K562 (cell line): Measurements from ENCODE around the gene SLC1A3. TPM values are rescaled to one million over a fixed set of nuclear protein-coding genes. Genes with fewer than 3 reads are reported as not detected.

Source experiments
- ATAC-seq: fragments of 200-7000 bp; cut with Tn5 transposase; 3 replicates; pipeline ENCODE4 v1.9.1; 2020; ENCODE audit warnings: moderate library complexity
- BruUV-seq: library from RNA; stranded (reverse); fragments of 400-500 nt; replicated peaks from 2 replicates; lab custom pipeline; 2021; lab: Mats Ljungman, UMichigan
- CTCF ChIA-PET: fragments of 300-600 bp; formaldehyde crosslinking; extraction: SDS; loops from one replicate; lab custom pipeline; 2021; ENCODE audit warnings: low intra/inter-chr PET ratio; lab: Yijun Ruan, JAX
- POLR2A ChIA-PET: fragments of 300-600, 350-650 bp; sonication (Branson Sonifier 250); formaldehyde crosslinking; extraction: SDS; loops from one replicate; lab custom pipeline; 2021; ENCODE audit warnings: antibody characterized with exemption, inconsistent platforms; lab: Yijun Ruan, JAX
- DNase-seq, 4 experiments: peaks; one replicate each; pipeline versions ENCODE4 v3.0.0 to v3.0.0-alpha.2; 2011 to 2018; ENCODE audit warnings: low spot score in 3 of 4, mixed read lengths in 3 of 4; ENCODE audit errors: extremely low read depth in 1 of 4
- FAIRE-seq: peaks from 2 replicates; lab custom pipeline; 2011; peaks lifted over from hg19 to GRCh38; lab: Jason Lieb, UNC
- H2AFZ ChIP-seq: 2 replicates; pipeline ENCODE4 v1.6.0; 2011; ENCODE audit warnings: low read depth, low read length, control low read depth, inconsistent platforms
- H3K27ac ChIP-seq: fragments of 200-600 bp; 3 replicates; pipeline ENCODE4 v1.8.0; 2011; ENCODE audit warnings: low read depth, mild to moderate bottlenecking, control low read depth, inconsistent platforms, low read length, moderate library complexity, mixed read lengths; ENCODE audit errors: extremely low read depth
- H3K27me3 ChIP-seq, 2 experiments: fragments of 300-600 bp in 1 of 2; 2 replicates in 1 of 2; 3 replicates in 1 of 2; pipeline versions ENCODE4 v1.6.0 to v1.8.0; 2011; ENCODE audit warnings: inconsistent platforms in 2 of 2, low read length in 2 of 2, mild to moderate bottlenecking in 1 of 2, mixed read lengths in 1 of 2, moderate library complexity in 1 of 2; ENCODE audit not compliant: control insufficient read depth in 2 of 2, insufficient read depth in 2 of 2
- H3K36me3 ChIP-seq: fragments of 300-600 bp; 3 replicates; pipeline ENCODE4 v1.8.0; 2011; ENCODE audit warnings: mild to moderate bottlenecking, low read length, inconsistent platforms; ENCODE audit not compliant: control insufficient read depth, insufficient read depth
- H3K4me1 ChIP-seq, 2 experiments: fragments of 200-600 bp in 1 of 2; replicated peaks in 1 of 2; 2 replicates in 1 of 2; 3 replicates in 1 of 2; pipeline versions ENCODE4 v1.5.1 to v1.8.0; 2011; ENCODE audit warnings: inconsistent platforms in 2 of 2, low read length in 2 of 2, mild to moderate bottlenecking in 1 of 2, mixed read lengths in 1 of 2, moderate library complexity in 1 of 2; ENCODE audit not compliant: control insufficient read depth in 2 of 2, insufficient read depth in 2 of 2
- H3K4me2 ChIP-seq: 2 replicates; pipeline ENCODE4 v1.6.1; 2011; ENCODE audit warnings: low read length, control low read depth, inconsistent platforms, mixed read lengths; ENCODE audit not compliant: insufficient read depth
- H3K4me3 ChIP-seq: fragments of 200-600 bp; sonication (generic), shearing (Covaris generic); 2 replicates; pipeline ENCODE4 v1.5.1; 2016; ENCODE audit warnings: control low read depth, inconsistent platforms
- H3K79me2 ChIP-seq: fragments of 200-600 bp; 3 replicates; pipeline ENCODE4 v1.8.0; 2011; ENCODE audit warnings: low read length, inconsistent platforms; ENCODE audit not compliant: control insufficient read depth, insufficient read depth
- H3K9ac ChIP-seq, 2 experiments: 2 replicates each; pipeline versions ENCODE4 v1.6.0 to v1.6.1; 2011; ENCODE audit warnings: low read depth in 2 of 2, low read length in 2 of 2, control low read depth in 1 of 2, inconsistent platforms in 1 of 2, mild to moderate bottlenecking in 1 of 2, mixed read lengths in 1 of 2; ENCODE audit not compliant: insufficient read depth in 1 of 2
- H3K9me1 ChIP-seq: one replicate; pipeline ENCODE4 v1.6.0; 2011; ENCODE audit warnings: inconsistent platforms, mild to moderate bottlenecking, low read length, moderate library complexity; ENCODE audit not compliant: control insufficient read depth, insufficient read depth
- H3K9me3 ChIP-seq: replicated peaks from 2 replicates; pipeline ENCODE4 v1.5.1; 2011; ENCODE audit warnings: low read depth, low read length, inconsistent platforms; ENCODE audit not compliant: control insufficient read depth, insufficient read depth
- H4K20me1 ChIP-seq: replicated peaks from 2 replicates; pipeline ENCODE4 v1.6.1; 2011; ENCODE audit warnings: low read length, inconsistent platforms, mixed read lengths; ENCODE audit not compliant: control insufficient read depth, insufficient read depth
- JUN ChIP-seq, 2 experiments: sonication (generic) in 1 of 2; formaldehyde crosslinking in 1 of 2; IDR thresholded peaks; 2 replicates each; pipeline versions ENCODE4 v1.6.1 to v1.8.0; 2012 to 2022; ENCODE audit warnings: borderline replicate concordance in 2 of 2, mild to moderate bottlenecking in 2 of 2, improper control_type of control experiment in 1 of 2, low read depth in 1 of 2, low read length in 1 of 2, missing genetic modification reagents in 1 of 2
- KLF6 ChIP-seq: fragments of 250-450 bp; sonication (Bioruptor Pico); IDR thresholded peaks from 2 replicates; pipeline ENCODE4 v1.4.0; 2020; ENCODE audit warnings: mild to moderate bottlenecking, moderate library complexity, borderline replicate concordance
- MLLT1 ChIP-seq, 2 experiments: fragments of 450-650 bp; IDR thresholded peaks; 2 replicates each; pipeline ENCODE4 v1.6.1; 2016
- NBN ChIP-seq: fragments of 450-650 bp; IDR thresholded peaks from 2 replicates; pipeline ENCODE4 v1.6.1; 2016; ENCODE audit warnings: low read depth, mild to moderate bottlenecking
- RBM15 ChIP-seq: fragments of 200-400 bp; formaldehyde crosslinking; IDR thresholded peaks from 2 replicates; pipeline ENCODE4 v1.6.1; 2018; ENCODE audit warnings: mild to moderate bottlenecking, low read length, moderate library complexity; ENCODE audit not compliant: insufficient read depth
- STAT5A ChIP-seq: IDR thresholded peaks from 2 replicates; pipeline ENCODE4 v1.6.1; 2012; ENCODE audit warnings: low read length, inconsistent platforms, borderline replicate concordance
- TRIM28 ChIP-seq: fragments of 450-650 bp; IDR thresholded peaks from 2 replicates; pipeline ENCODE4 v1.6.1; 2017
- ZBTB7A ChIP-seq: IDR thresholded peaks from 2 replicates; pipeline ENCODE4 v1.6.1; 2011; ENCODE audit warnings: low read depth, mild to moderate bottlenecking, low read length, moderate library complexity, borderline replicate concordance; ENCODE audit not compliant: control insufficient read depth
- WGBS: fragments of 100-300 bp; shearing (Covaris generic); methylation state at CpG from one replicate; pipeline ENCODE4 v1.1.6; 2016; ENCODE audit warnings: low coverage, mixed read lengths; ENCODE audit not compliant: insufficient coverage; ENCODE audit errors: missing lambda C conversion rate; 5-methylcytosine and 5-hydroxymethylcytosine counted together
- in situ Hi-C: fragments of 300-500 bp; cut with MboI; formaldehyde crosslinking; loops from 4 replicates; pipeline ENCODE4 v1.15.0; 2018; ENCODE audit warnings: inconsistent platforms, mixed read lengths
- intact Hi-C: fragments of 100-400 bp; cut with micrococcal nuclease; formaldehyde crosslinking; loops from 2 replicates; pipeline ENCODE4 v1.14.2; 2022
- polyA plus RNA-seq, 8 experiments: library from polyadenylated mRNA; depleted of rRNA in 4 of 8; stranded (reverse) in 5 of 8; unstranded in 3 of 8; fragments of >200 nt; fragmentation: Nextera tagmentation in 2 of 8; fragmentation: Illumina TruSeq in 1 of 8; extraction: Ambion mirVana in 2 of 8; extraction: Trizol in 1 of 8; gene quantifications; 2 replicates each; pipeline versions ENCODE4 v1.2.1 to v1.2.3, GENCODE V29; 2011 to 2014; ENCODE audit warnings: inconsistent platforms in 1 of 8, missing spikeins in 1 of 8
- total RNA-seq, 7 experiments: library from RNA; depleted of rRNA in 6 of 7; stranded (reverse); fragments of >200 nt in 6 of 7; fragmentation: Illumina TruSeq in 2 of 7; extraction: Trizol in 2 of 7; gene quantifications; 2 replicates each; pipeline versions ENCODE4 v1.2.1 to v1.2.3, GENCODE V29; 2011 to 2021; ENCODE audit warnings: low replicate concordance in 1 of 7

The SLC1A3 gene
- total and polyA plus RNA-seq, 9 of the 15 experiments (the other 6 are each of a cell fraction or from before 2014, with no cell fraction given), result 0.13 TPM; not detected in 8

GRCh38 chr5:36654564-36654963 lies 48.2 kb downstream of the SLC1A3 start:
- in situ Hi-C loops, result no loop called here
- peaks cover 5% of the 10 kb centered on the region in 2 experiments; a peak in 4 of 5 replicates for H3K27me3 ChIP-seq
- no peak overlapping the region for H2AFZ ChIP-seq
- no peak for FAIRE-seq
- intact Hi-C loops, result no loop called here
- no peak overlapping the region for H3K27ac ChIP-seq
- no peaks in the 10 kb centered on the region for H3K4me1 ChIP-seq
- H3K4me3 ChIP-seq, result no peak overlapping the region
- TF ChIP-seq STAT5A (no peak), RBM15 (no peak), TRIM28 (no peak), KLF6 (CRISPR knock-in tag) (no peak), NBN (no peak), JUN (IDR thresholded peaks at IDR 0.05; ENCODE audit: borderline replicate concordance, low read depth, low read length) (no peak), JUN (CRISPR knock-in tag; IDR thresholded peaks at IDR 0.05; ENCODE audit: borderline replicate concordance) (no peak), ZBTB7A (no peak), MLLT1 (IDR thresholded peaks at IDR 0.05) (no peak)
- DNase-seq, result no peak
- no peak overlapping the region for H3K4me2 ChIP-seq
- H3K9ac ChIP-seq, result no peak overlapping the region
- POLR2A ChIA-PET, result interaction anchor here (1.1 kb wide), 1 partner anchor 17 kb away, joined by 3 read pairs; no protein-coding TSS in a partner anchor
- H3K9me3 ChIP-seq, result no peaks in the 10 kb centered on the region
- no peaks in the 10 kb centered on the region for H4K20me1 ChIP-seq
- WGBS, result 0% methylated on average over 3 of the region's 3 CpGs
- CTCF ChIA-PET, result no interaction called here
- no TSS peak for BruUV-seq
- H3K36me3 ChIP-seq, result no peaks in the 10 kb centered on the region
- no peaks in the 10 kb centered on the region for H3K9me1 ChIP-seq
- no peak for ATAC-seq
- no peaks in the 10 kb centered on the region for H3K79me2 ChIP-seq
